ENCODE results near the gene OR2J3.

- TF ChIP-seq ZFP30 (CRISPR knock-in tag; IDR thresholded peaks at IDR 0.05) (no peak), PATZ1 (CRISPR knock-in tag; IDR thresholded peaks at IDR 0.05; ENCODE audit: borderline replicate concordance) (no peak), PPARA (CRISPR knock-in tag; IDR thresholded peaks at IDR 0.05; ENCODE audit: borderline replicate concordance) (no peak), ZC3H10 (CRISPR knock-in tag; IDR thresholded peaks at IDR 0.05) (no peak), POU6F1 (CRISPR knock-in tag; IDR thresholded peaks at IDR 0.05; ENCODE audit: borderline replicate concordance, low read depth) (no peak), OSR1 (CRISPR knock-in tag; IDR thresholded peaks at IDR 0.05) (no peak), CSRNP3 (CRISPR knock-in tag; IDR thresholded peaks at IDR 0.05) (no peak), TSHZ2 (CRISPR knock-in tag; IDR thresholded peaks at IDR 0.05) (no peak), RARB (CRISPR knock-in tag; IDR thresholded peaks at IDR 0.05) (no peak), CREB5 (CRISPR knock-in tag; IDR thresholded peaks at IDR 0.05; ENCODE audit: low read depth) (no peak), ARNTL (CRISPR knock-in tag; IDR thresholded peaks at IDR 0.05; ENCODE audit: borderline replicate concordance, low read depth) (no peak)
Observed at GRCh38 chr6:29147074-29147473, 39.2 kb downstream of the OR2J3 start.

Measured in SK-N-SH treated with all-trans-retinoic acid at 6 μM for 48 hours (cell line).